Astrocyte (in vitro differentiated cells and primary cell): ENCODE data around the gene TBC1D9B. TPM values are rescaled to one million over a fixed set of nuclear protein-coding genes. Genes with fewer than 3 reads are reported as not detected.

Source experiments
- DNase-seq: peaks from one replicate; pipeline ENCODE4 v3.0.0-alpha.2; 2010; ENCODE audit warnings: low read depth
- FAIRE-seq: peaks from 2 replicates; lab custom pipeline; 2011; peaks lifted over from hg19 to GRCh38; lab: Jason Lieb, UNC
- H2AFZ ChIP-seq: 2 replicates; pipeline ENCODE4 v1.6.0; 2012; ENCODE audit warnings: low read depth, low read length, inconsistent platforms
- H3K27ac ChIP-seq: 2 replicates; pipeline ENCODE4 v1.5.1; 2011; ENCODE audit warnings: low read depth, low read length, inconsistent platforms
- H3K27me3 ChIP-seq: 2 replicates; pipeline ENCODE4 v1.6.0; 2011; ENCODE audit warnings: low read length, inconsistent platforms; ENCODE audit not compliant: insufficient read depth
- H3K36me3 ChIP-seq: 2 replicates; pipeline ENCODE4 v1.5.1; 2011; ENCODE audit warnings: low read length, inconsistent platforms; ENCODE audit not compliant: insufficient read depth
- H3K4me1 ChIP-seq: 2 replicates; pipeline ENCODE4 v1.5.1; 2011; ENCODE audit warnings: low read length, inconsistent platforms; ENCODE audit not compliant: insufficient read depth
- H3K4me2 ChIP-seq: 2 replicates; pipeline ENCODE4 v1.6.0; 2012; ENCODE audit warnings: low read length, inconsistent platforms
- H3K4me3 ChIP-seq: 2 replicates; pipeline ENCODE4 v1.5.1; 2011; ENCODE audit warnings: low read depth, mild to moderate bottlenecking, low read length, inconsistent platforms; ENCODE audit not compliant: insufficient read depth
- H3K79me2 ChIP-seq: 2 replicates; pipeline ENCODE4 v1.6.0; 2012; ENCODE audit warnings: mild to moderate bottlenecking, low read length, inconsistent platforms; ENCODE audit not compliant: insufficient read depth
- H3K9ac ChIP-seq: 2 replicates; pipeline ENCODE4 v1.6.0; 2012; ENCODE audit warnings: mild to moderate bottlenecking, low read length, inconsistent platforms
- H3K9me3 ChIP-seq: 2 replicates; pipeline ENCODE4 v1.5.1; 2012; ENCODE audit warnings: low read depth, mild to moderate bottlenecking, low read length, inconsistent platforms; ENCODE audit not compliant: insufficient read depth
- H4K20me1 ChIP-seq: 2 replicates; pipeline ENCODE4 v1.6.0; 2012; ENCODE audit warnings: low read length, inconsistent platforms; ENCODE audit not compliant: insufficient read depth
- H3K27ac Mint-ChIP-seq: one replicate; pipeline ENCODE4 v1.8.0; 2021; ENCODE audit warnings: mild to moderate bottlenecking, mixed read lengths; ENCODE audit not compliant: unreplicated experiment
- H3K27me3 Mint-ChIP-seq: one replicate; pipeline ENCODE4 v1.8.0; 2021; ENCODE audit warnings: low read depth, mixed read lengths; ENCODE audit not compliant: unreplicated experiment
- H3K36me3 Mint-ChIP-seq: one replicate; pipeline ENCODE4 v1.8.0; 2021; ENCODE audit warnings: low read depth, mixed read lengths; ENCODE audit not compliant: unreplicated experiment
- H3K4me1 Mint-ChIP-seq: one replicate; pipeline ENCODE4 v1.8.0; 2021; ENCODE audit warnings: low read depth, mixed read lengths; ENCODE audit not compliant: unreplicated experiment
- H3K4me3 Mint-ChIP-seq: one replicate; pipeline ENCODE4 v1.8.0; 2021; ENCODE audit warnings: mild to moderate bottlenecking, moderate library complexity, mixed read lengths; ENCODE audit not compliant: unreplicated experiment
- H3K9me3 Mint-ChIP-seq: one replicate; pipeline ENCODE4 v1.8.0; 2021; ENCODE audit warnings: mild to moderate bottlenecking, mixed read lengths; ENCODE audit not compliant: unreplicated experiment
- EZH2 ChIP-seq: IDR thresholded peaks from 2 replicates; pipeline ENCODE4 v1.6.1; 2012; ENCODE audit warnings: mild to moderate bottlenecking, low read length, inconsistent platforms; ENCODE audit not compliant: insufficient read depth
- total RNA-seq: library from RNA; stranded (reverse); gene quantifications from 2 replicates; pipeline ENCODE4 v1.2.1, GENCODE V29; 2021
- TF ChIP-seq, protein P1 (sequence below): IDR thresholded peaks from 2 replicates; pipeline ENCODE4 v1.5.1; 2011; ENCODE audit warnings: low read depth, mild to moderate bottlenecking, inconsistent platforms, low read length, moderate library complexity; ENCODE audit not compliant: insufficient read depth

The TBC1D9B gene
- total RNA-seq, 1 donor from 2014 or later, result 89.9 TPM

GRCh38 chr5:179834120-179834519, 73.6 kb downstream of the TBC1D9B start:
- no peak overlapping the region for H3K4me2 ChIP-seq
- H3K27ac ChIP-seq, result no peak overlapping the region
- TF ChIP-seq EZH2, result no peak
- TF ChIP-seq, protein P1, sequence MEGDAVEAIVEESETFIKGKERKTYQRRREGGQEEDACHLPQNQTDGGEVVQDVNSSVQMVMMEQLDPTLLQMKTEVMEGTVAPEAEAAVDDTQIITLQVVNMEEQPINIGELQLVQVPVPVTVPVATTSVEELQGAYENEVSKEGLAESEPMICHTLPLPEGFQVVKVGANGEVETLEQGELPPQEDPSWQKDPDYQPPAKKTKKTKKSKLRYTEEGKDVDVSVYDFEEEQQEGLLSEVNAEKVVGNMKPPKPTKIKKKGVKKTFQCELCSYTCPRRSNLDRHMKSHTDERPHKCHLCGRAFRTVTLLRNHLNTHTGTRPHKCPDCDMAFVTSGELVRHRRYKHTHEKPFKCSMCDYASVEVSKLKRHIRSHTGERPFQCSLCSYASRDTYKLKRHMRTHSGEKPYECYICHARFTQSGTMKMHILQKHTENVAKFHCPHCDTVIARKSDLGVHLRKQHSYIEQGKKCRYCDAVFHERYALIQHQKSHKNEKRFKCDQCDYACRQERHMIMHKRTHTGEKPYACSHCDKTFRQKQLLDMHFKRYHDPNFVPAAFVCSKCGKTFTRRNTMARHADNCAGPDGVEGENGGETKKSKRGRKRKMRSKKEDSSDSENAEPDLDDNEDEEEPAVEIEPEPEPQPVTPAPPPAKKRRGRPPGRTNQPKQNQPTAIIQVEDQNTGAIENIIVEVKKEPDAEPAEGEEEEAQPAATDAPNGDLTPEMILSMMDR, result no peak
- no peak overlapping the region for H2AFZ ChIP-seq
- H3K27me3 Mint-ChIP-seq, result no peaks in the 10 kb centered on the region
- DNase-seq (no peak), FAIRE-seq (no peak)
- no peaks in the 10 kb centered on the region for H3K9me3 ChIP-seq
- H3K4me1 Mint-ChIP-seq, result peaks cover 22% of the 10 kb centered on the region
- H3K9me3 Mint-ChIP-seq, result no peaks in the 10 kb centered on the region
- H3K4me1 ChIP-seq, result no peaks in the 10 kb centered on the region
- H3K9ac ChIP-seq, result no peak overlapping the region
- H4K20me1 ChIP-seq, result peaks cover 70% of the 10 kb centered on the region
- H3K36me3 Mint-ChIP-seq, result peaks cover 41% of the 10 kb centered on the region
- H3K36me3 ChIP-seq, result peaks cover 53% of the 10 kb centered on the region
- no peaks in the 10 kb centered on the region for H3K27me3 ChIP-seq
- no peak overlapping the region for H3K4me3 ChIP-seq
- H3K27ac Mint-ChIP-seq, result no peak overlapping the region
- H3K4me3 Mint-ChIP-seq, result no peak overlapping the region
- peaks cover 11% of the 10 kb centered on the region for H3K79me2 ChIP-seq

- Mint-ChIP-seq H3K36me3 (peaks cover 41% of the 10 kb centered on the region), H3K4me1 (peaks cover 22% of the 10 kb centered on the region), H3K4me3 (no peak overlapping the region), H3K27me3 (no peaks in the 10 kb centered on the region), H3K9me3 (peaks cover 1% of the 10 kb centered on the region), H3K27ac (no peak overlapping the region)
- Histone ChIP-seq H3K27ac (no peak overlapping the region), H3K9ac (no peak overlapping the region), H3K27me3 (no peaks in the 10 kb centered on the region), H3K79me2 (peaks cover 15% of the 10 kb centered on the region), H3K4me3 (no peak overlapping the region), H3K9me3 (no peaks in the 10 kb centered on the region), H3K36me3 (peaks cover 57% of the 10 kb centered on the region), H3K4me1 (no peaks in the 10 kb centered on the region), H3K4me2 (no peak overlapping the region), H4K20me1 (peaks cover 74% of the 10 kb centered on the region), H2AFZ (no peak overlapping the region)
- TF ChIP-seq, protein P1, result no peak
- TF ChIP-seq EZH2, result no peak
- DNase-seq (no peak), FAIRE-seq (no peak)
Observed at GRCh38 chr5:179833709-179834070, 74.0 kb downstream of the TBC1D9B start.

DNA sequence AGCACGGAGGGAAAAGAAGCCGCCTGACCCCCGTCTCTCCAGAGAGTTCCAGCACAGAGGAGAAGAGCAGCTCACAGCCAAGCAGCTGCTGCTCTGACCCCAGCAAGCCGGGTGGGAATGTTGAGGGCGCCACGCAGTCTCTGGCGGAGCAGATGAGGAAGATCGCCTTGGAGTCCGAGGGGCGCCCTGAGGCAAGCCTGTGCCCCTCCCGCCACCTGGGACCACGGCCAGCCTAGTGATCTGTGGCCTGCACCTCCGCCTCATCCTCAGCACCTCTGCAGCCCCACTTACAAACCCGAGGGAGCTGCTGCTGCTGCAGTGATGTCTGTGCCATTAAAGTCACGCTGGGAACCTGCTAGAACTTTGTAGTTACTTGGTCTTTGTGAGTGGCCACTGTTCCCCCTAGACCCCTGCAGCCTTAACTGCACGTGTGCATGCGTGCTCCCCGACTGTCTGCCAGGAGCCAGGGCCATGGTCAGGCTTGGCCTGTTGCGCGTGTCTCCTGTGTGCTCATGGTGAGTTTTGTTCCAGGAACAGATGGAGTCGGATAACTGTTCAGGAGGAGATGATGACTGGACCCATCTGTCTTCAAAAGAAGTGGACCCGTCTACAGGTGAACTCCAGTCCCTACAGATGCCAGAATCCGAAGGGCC, 74.5 kb downstream of the TBC1D9B start:
- H3K36me3 ChIP-seq, result peaks cover 60% of the 10 kb centered on the region
- H3K4me1 ChIP-seq, result no peaks in the 10 kb centered on the region
- no peak overlapping the region for H3K4me3 ChIP-seq
- no peak overlapping the region for H3K27ac ChIP-seq
- Mint-ChIP-seq H3K4me3 (no peak overlapping the region), H3K4me1 (peaks cover 22% of the 10 kb centered on the region), H3K27ac (no peak overlapping the region), H3K27me3 (no peaks in the 10 kb centered on the region), H3K9me3 (peaks cover 2% of the 10 kb centered on the region), H3K36me3 (peaks cover 41% of the 10 kb centered on the region)
- H3K79me2 ChIP-seq, result peaks cover 17% of the 10 kb centered on the region
- FAIRE-seq (no peak), DNase-seq (no peak)
- H3K27me3 ChIP-seq, result no peaks in the 10 kb centered on the region
- H4K20me1 ChIP-seq, result peaks cover 79% of the 10 kb centered on the region
- H3K9ac ChIP-seq, result no peak overlapping the region
- H3K9me3 ChIP-seq, result no peaks in the 10 kb centered on the region
- no peak overlapping the region for H3K4me2 ChIP-seq
- no peak for TF ChIP-seq EZH2
- TF ChIP-seq, protein P1, result no peak
- no peak overlapping the region for H2AFZ ChIP-seq
